A673 (cell line): ENCODE data around the gene FARSA.
"Not testable (repeated sequence)": the region's sequence is repeated elsewhere in the genome, so short reads cannot be mapped to it uniquely, and the experiment has no call there.

Source experiments
- CTCF ChIP-seq: fragments of 300-800, 200-600 bp; sonication (generic); conservative IDR thresholded peaks from 2 replicates; pipeline ENCODE4 v1.5.1; 2017; ENCODE audit warnings: low read depth, mild to moderate bottlenecking, antibody characterized with exemption, low read length, moderate library complexity, mixed read lengths
- EZH2 ChIP-seq: fragments of 200-600 bp; sonication (generic); IDR thresholded peaks from 2 replicates; pipeline ENCODE4 v1.6.1; 2017; ENCODE audit warnings: borderline replicate concordance, low read depth, mild to moderate bottlenecking, mixed read lengths, antibody characterized with exemption, low read length; ENCODE audit not compliant: poor library complexity, severe bottlenecking

- not testable (repeated sequence) for TF ChIP-seq EZH2, CTCF
Observed at GRCh38 chr19:12952050-12952449, 18.5 kb upstream of the FARSA start.
